Esophagus muscularis mucosa (tissue), 4 donors: ENCODE results near the gene NEUROD2. TPM values are rescaled to one million over a fixed set of nuclear protein-coding genes. Genes with fewer than 3 reads are reported as not detected.
A peak's percentile ranks its signal among the peaks of the same experiment; 100 is the strongest.

ENCODE experiments used
- DNase-seq: peaks from one replicate; pipeline ENCODE4 v3.0.0-alpha.2; 2017; ENCODE audit errors: extremely low spot score
- H3K27ac ChIP-seq, 4 donors: fragments of 200-600 bp; sonication (generic); replicated peaks in 1 of 4; 1 replicate in 3 of 4; 2 replicates in 1 of 4; pipeline ENCODE4 v1.5.1; 2016 to 2019; ENCODE audit warnings: mild to moderate bottlenecking in 1 of 4
- H3K27me3 ChIP-seq, 4 donors: fragments of 200-600 bp; sonication (generic); one replicate each; pipeline versions ENCODE4 v1.5.1 to v1.6.0; 2016 to 2019
- H3K36me3 ChIP-seq, 4 donors: fragments of 200-600 bp; sonication (generic); one replicate each; pipeline ENCODE4 v1.5.1; 2016 to 2019
- H3K4me1 ChIP-seq, 4 donors: fragments of 200-600 bp; sonication (generic); one replicate each; pipeline ENCODE4 v1.5.1; 2016 to 2019
- H3K4me3 ChIP-seq, 4 donors: fragments of 200-600 bp; sonication (generic); 1 replicate in 2 of 4; 2 replicates in 2 of 4; pipeline ENCODE4 v1.5.1; 2016 to 2019; ENCODE audit warnings: mild to moderate bottlenecking in 4 of 4, moderate library complexity in 1 of 4
- H3K9me3 ChIP-seq, 4 donors: fragments of 200-600 bp; sonication (generic); 1 replicate in 3 of 4; 2 replicates in 1 of 4; pipeline ENCODE4 v1.5.1; 2016 to 2019
- CTCF ChIP-seq, 3 experiments: fragments of 200-600 bp in 2 of 3; fragments of 450-650 bp in 1 of 3; sonication (generic) in 2 of 3; IDR thresholded peaks; one replicate each; pipeline ENCODE4 v1.5.1; 2017 to 2019; ENCODE audit warnings: antibody characterized with exemption in 3 of 3, mild to moderate bottlenecking in 2 of 3, moderate library complexity in 1 of 3
- EP300 ChIP-seq: sonication (generic); formaldehyde crosslinking; IDR thresholded peaks from one replicate; pipeline ENCODE4 v1.6.1; 2017; ENCODE audit warnings: antibody characterized with exemption
- POLR2A ChIP-seq: fragments of 450-650 bp; IDR thresholded peaks from one replicate; pipeline ENCODE4 v1.6.1; 2017; ENCODE audit warnings: antibody characterized with exemption, moderate library complexity, mild to moderate bottlenecking, low read depth
- POLR2AphosphoS5 ChIP-seq, 2 donors: sonication (generic); formaldehyde crosslinking; IDR thresholded peaks; one replicate each; pipeline ENCODE4 v1.6.1; 2017; ENCODE audit warnings: antibody characterized with exemption in 2 of 2
- WGBS: methylation state at CpG from one replicate; pipeline ENCODE4 v1.1.5; 2018; 5-methylcytosine and 5-hydroxymethylcytosine counted together
- intact Hi-C: fragments of 100-400 bp; cut with DNase I; formaldehyde crosslinking; loops from one replicate; pipeline ENCODE4 v1.15.1; 2023
- total RNA-seq, 4 donors: library from RNA; depleted of rRNA; stranded (reverse); fragments of >200 nt; gene quantifications; one replicate each; pipeline versions ENCODE4 v1.1.0 to v1.2.1, GENCODE V29; 2016

Gene NEUROD2
- not detected for total RNA-seq

- Histone ChIP-seq H3K4me1 (peaks cover 30 to 50% (median 42%) of the 10 kb centered on the region in 4 donors), H3K36me3 (no peaks in the 10 kb centered on the region), H3K4me3 (peak within 1 kb of the TSS; percentile 27 to 42 (median 32)), H3K27me3 (peaks cover 3 to 99% (median 59%) of the 10 kb centered on the region in 4 donors), H3K9me3 (no peaks in the 10 kb centered on the region), H3K27ac (no peak within 1 kb of the TSS)
- TF ChIP-seq CTCF (IDR thresholded peaks at IDR 0.05) (no peak), EP300 (no peak), POLR2A (no peak), POLR2AphosphoS5 (IDR thresholded peaks at IDR 0.05) (no peak)
- intact Hi-C loops = no loop called here
- DNase-seq = no peak
- WGBS = 2% methylated on average over 14 of the region's 20 CpGs
Observed at GRCh38 chr17:39607851-39608130, at the start of gene NEUROD2. NEUROD2 (minus strand) TSS chr17:39607920; CDS start chr17:39606599, 1,321 bp downstream.

GRCh38 chr17:39655105-39655504, 47.4 kb upstream of the NEUROD2 start:
- Histone ChIP-seq H3K4me1 (peaks cover 28 to 46% (median 41%) of the 10 kb centered on the region in 4 donors), H3K9me3 (no peaks in the 10 kb centered on the region), H3K36me3 (peaks cover 14 to 67% (median 37%) of the 10 kb centered on the region in 4 donors), H3K4me3 (no peak overlapping the region), H3K27ac (no peak overlapping the region), H3K27me3 (no peaks in the 10 kb centered on the region)
- intact Hi-C loops = no loop called here
- no peak for DNase-seq
- 89% methylated on average over 2 of the region's 2 CpGs for WGBS
- TF ChIP-seq CTCF (IDR thresholded peaks at IDR 0.05) (no peak), POLR2A (no peak), POLR2AphosphoS5 (IDR thresholded peaks at IDR 0.05) (no peak), EP300 (no peak)

- intact Hi-C loops = no loop called here
- H3K9me3 ChIP-seq = no peaks in the 10 kb centered on the region
- peak overlapping the region in 3 of 4 donors; percentile 34 to 61 (median 38) for H3K27ac ChIP-seq
- no peaks in the 10 kb centered on the region for H3K27me3 ChIP-seq
- peaks cover 8 to 60% (median 29%) of the 10 kb centered on the region in 4 donors for H3K36me3 ChIP-seq
- peak overlapping the region; percentile 1 to 27 (median 10) for H3K4me3 ChIP-seq
- peak; percentile 52 to 83 (median 64) for TF ChIP-seq CTCF (IDR thresholded peaks at IDR 0.05)
- no peak for TF ChIP-seq POLR2AphosphoS5 (IDR thresholded peaks at IDR 0.05)
- 72% methylated on average over 14 of the region's 14 CpGs for WGBS
- H3K4me1 ChIP-seq = peaks cover 17 to 38% (median 31%) of the 10 kb centered on the region in 4 donors
- no peak for DNase-seq
Observed at GRCh38 chr17:39653662-39654331, 46.1 kb upstream of the NEUROD2 start.

- Histone ChIP-seq H3K4me3 (peak overlapping the region in 3 of 4 donors; percentile 1 to 27 (median 16)), H3K36me3 (peaks cover 5 to 55% (median 25%) of the 10 kb centered on the region in 4 donors), H3K27me3 (no peaks in the 10 kb centered on the region), H3K9me3 (no peaks in the 10 kb centered on the region), H3K27ac (peak overlapping the region; percentile 34 to 61 (median 36)), H3K4me1 (peaks cover 15 to 34% (median 29%) of the 10 kb centered on the region in 4 donors)
- WGBS = 86% methylated on average over 6 of the region's 12 CpGs
- TF ChIP-seq EP300 (no peak), POLR2A (no peak)
- DNase-seq = no peak
- intact Hi-C loops = no loop called here
Observed at GRCh38 chr17:39653316-39653661, 45.6 kb upstream of the NEUROD2 start.

- Histone ChIP-seq H3K4me1 (peaks cover 15 to 29% (median 27%) of the 10 kb centered on the region in 4 donors), H3K27me3 (no peaks in the 10 kb centered on the region), H3K9me3 (no peaks in the 10 kb centered on the region), H3K27ac (peak overlapping the region; percentile 34 to 61 (median 36)), H3K4me3 (peak overlapping the region in 2 of 4 donors; percentile 16 to 27), H3K36me3 (peaks cover 3 to 49% (median 21%) of the 10 kb centered on the region in 4 donors)
- TF ChIP-seq POLR2AphosphoS5 (IDR thresholded peaks at IDR 0.05) = no peak
- no peak for TF ChIP-seq EP300
- TF ChIP-seq CTCF (IDR thresholded peaks at IDR 0.05) = no peak
- TF ChIP-seq POLR2A = no peak
- intact Hi-C loops = no loop called here
- WGBS = 73% methylated on average over 7 of the region's 7 CpGs
- DNase-seq = no peak
Observed at GRCh38 chr17:39652587-39653315, 45.0 kb upstream of the NEUROD2 start.
